NCI-H460 (cell line): ENCODE data around the gene TRANK1. TPM values are rescaled to one million over a fixed set of nuclear protein-coding genes. Genes with fewer than 3 reads are reported as not detected.

Source experiments
- DNase-seq: peaks from one replicate; pipeline ENCODE4 v3.0.0-alpha.2; 2016; ENCODE audit warnings: low read depth; ENCODE audit errors: extremely low read depth
- total RNA-seq: library from RNA; depleted of rRNA; stranded (reverse); fragments of >200 nt; shearing (Covaris generic); gene quantifications from 2 replicates; pipeline ENCODE4 v1.2.3, GENCODE V29; 2014

TRANK1 gene
- total RNA-seq, 1 experiment from 2014 or later: 5.3 TPM

- DNase-seq: no peak
Measured at GRCh38 chr3:36862076-36862755, 82.6 kb downstream of the TRANK1 start.

GRCh38 chr3:36859494-36859893 lies 85.4 kb downstream of the TRANK1 start:
- DNase-seq: no peak

GRCh38 chr3:36852071-36852470 lies 92.8 kb downstream of the TRANK1 start:
- DNase-seq: no peak

- DNase-seq: no peak
Measured at GRCh38 chr3:36850743-36851142, 94.1 kb downstream of the TRANK1 start.

GRCh38 chr3:36846406-36846805 lies 98.4 kb downstream of the TRANK1 start:
- no peak for DNase-seq

- DNase-seq: no peak
Measured at GRCh38 chr3:36843065-36844051, 101.5 kb downstream of the TRANK1 start.

- DNase-seq: no peak
Measured at GRCh38 chr3:36842275-36842674, 102.6 kb downstream of the TRANK1 start.

- no peak for DNase-seq
Measured at GRCh38 chr3:36840453-36840921, 104.4 kb downstream of the TRANK1 start.

GRCh38 chr3:36837089-36837488 lies 107.8 kb downstream of the TRANK1 start:
- no peak for DNase-seq

GRCh38 chr3:36833160-36833814 lies 111.6 kb downstream of the TRANK1 start:
- no peak for DNase-seq

GRCh38 chr3:36832406-36832805 lies 112.4 kb downstream of the TRANK1 start:
- DNase-seq: no peak

- DNase-seq: no peak
Measured at GRCh38 chr3:36827133-36827532, 117.7 kb downstream of the TRANK1 start.

- no peak for DNase-seq
Measured at GRCh38 chr3:36826240-36826639, 118.6 kb downstream of the TRANK1 start.

- no peak for DNase-seq
Measured at GRCh38 chr3:36824443-36824842, 120.4 kb downstream of the TRANK1 start.

- no peak for DNase-seq
Measured at GRCh38 chr3:36823806-36824205, 121.0 kb downstream of the TRANK1 start.

GRCh38 chr3:36820083-36820482 lies 124.8 kb downstream of the TRANK1 start:
- DNase-seq: no peak

GRCh38 chr3:36817806-36818533 lies 126.9 kb downstream of the TRANK1 start:
- no peak for DNase-seq

- DNase-seq: no peak
Measured at GRCh38 chr3:36815375-36815774, 129.5 kb downstream of the TRANK1 start.

GRCh38 chr3:36814776-36815175 lies 130.1 kb downstream of the TRANK1 start:
- no peak for DNase-seq

- DNase-seq: no peak
Measured at GRCh38 chr3:36814066-36814717, 130.7 kb downstream of the TRANK1 start.
